K562 (cell line): ENCODE measurements around the gene CTDSP1. TPM values are rescaled to one million over a fixed set of nuclear protein-coding genes. Genes with fewer than 3 reads are reported as not detected.

ENCODE experiments used
- ATAC-seq: fragments of 200-7000 bp; cut with Tn5 transposase; 3 replicates; pipeline ENCODE4 v1.9.1; 2020; ENCODE audit warnings: moderate library complexity
- BruUV-seq: library from RNA; stranded (reverse); fragments of 400-500 nt; replicated peaks from 2 replicates; lab custom pipeline; 2021; lab: Mats Ljungman, UMichigan
- CTCF ChIA-PET: fragments of 300-600 bp; formaldehyde crosslinking; extraction: SDS; loops from one replicate; lab custom pipeline; 2021; ENCODE audit warnings: low intra/inter-chr PET ratio; lab: Yijun Ruan, JAX
- POLR2A ChIA-PET: fragments of 300-600, 350-650 bp; sonication (Branson Sonifier 250); formaldehyde crosslinking; extraction: SDS; loops from one replicate; lab custom pipeline; 2021; ENCODE audit warnings: antibody characterized with exemption, inconsistent platforms; lab: Yijun Ruan, JAX
- DNase-seq, 4 experiments: peaks; one replicate each; pipeline versions ENCODE4 v3.0.0 to v3.0.0-alpha.2; 2011 to 2018; ENCODE audit warnings: low spot score in 3 of 4, mixed read lengths in 3 of 4; ENCODE audit errors: extremely low read depth in 1 of 4
- FAIRE-seq: peaks from 2 replicates; lab custom pipeline; 2011; peaks lifted over from hg19 to GRCh38; lab: Jason Lieb, UNC
- H2AFZ ChIP-seq: 2 replicates; pipeline ENCODE4 v1.6.0; 2011; ENCODE audit warnings: low read depth, low read length, control low read depth, inconsistent platforms
- H3K27ac ChIP-seq: fragments of 200-600 bp; 3 replicates; pipeline ENCODE4 v1.8.0; 2011; ENCODE audit warnings: low read depth, mild to moderate bottlenecking, control low read depth, inconsistent platforms, low read length, moderate library complexity, mixed read lengths; ENCODE audit errors: extremely low read depth
- H3K27me3 ChIP-seq, 2 experiments: fragments of 300-600 bp in 1 of 2; 2 replicates in 1 of 2; 3 replicates in 1 of 2; pipeline versions ENCODE4 v1.6.0 to v1.8.0; 2011; ENCODE audit warnings: inconsistent platforms in 2 of 2, low read length in 2 of 2, mild to moderate bottlenecking in 1 of 2, mixed read lengths in 1 of 2, moderate library complexity in 1 of 2; ENCODE audit not compliant: control insufficient read depth in 2 of 2, insufficient read depth in 2 of 2
- H3K36me3 ChIP-seq: fragments of 300-600 bp; 3 replicates; pipeline ENCODE4 v1.8.0; 2011; ENCODE audit warnings: mild to moderate bottlenecking, low read length, inconsistent platforms; ENCODE audit not compliant: control insufficient read depth, insufficient read depth
- H3K4me1 ChIP-seq, 2 experiments: fragments of 200-600 bp in 1 of 2; replicated peaks in 1 of 2; 2 replicates in 1 of 2; 3 replicates in 1 of 2; pipeline versions ENCODE4 v1.5.1 to v1.8.0; 2011; ENCODE audit warnings: inconsistent platforms in 2 of 2, low read length in 2 of 2, mild to moderate bottlenecking in 1 of 2, mixed read lengths in 1 of 2, moderate library complexity in 1 of 2; ENCODE audit not compliant: control insufficient read depth in 2 of 2, insufficient read depth in 2 of 2
- H3K4me2 ChIP-seq: 2 replicates; pipeline ENCODE4 v1.6.1; 2011; ENCODE audit warnings: low read length, control low read depth, inconsistent platforms, mixed read lengths; ENCODE audit not compliant: insufficient read depth
- H3K4me3 ChIP-seq: fragments of 200-600 bp; sonication (generic), shearing (Covaris generic); 2 replicates; pipeline ENCODE4 v1.5.1; 2016; ENCODE audit warnings: control low read depth, inconsistent platforms
- H3K79me2 ChIP-seq: fragments of 200-600 bp; 3 replicates; pipeline ENCODE4 v1.8.0; 2011; ENCODE audit warnings: low read length, inconsistent platforms; ENCODE audit not compliant: control insufficient read depth, insufficient read depth
- H3K9ac ChIP-seq, 2 experiments: 2 replicates each; pipeline versions ENCODE4 v1.6.0 to v1.6.1; 2011; ENCODE audit warnings: low read depth in 2 of 2, low read length in 2 of 2, control low read depth in 1 of 2, inconsistent platforms in 1 of 2, mild to moderate bottlenecking in 1 of 2, mixed read lengths in 1 of 2; ENCODE audit not compliant: insufficient read depth in 1 of 2
- H3K9me1 ChIP-seq: one replicate; pipeline ENCODE4 v1.6.0; 2011; ENCODE audit warnings: inconsistent platforms, mild to moderate bottlenecking, low read length, moderate library complexity; ENCODE audit not compliant: control insufficient read depth, insufficient read depth
- H3K9me3 ChIP-seq: replicated peaks from 2 replicates; pipeline ENCODE4 v1.5.1; 2011; ENCODE audit warnings: low read depth, low read length, inconsistent platforms; ENCODE audit not compliant: control insufficient read depth, insufficient read depth
- H4K20me1 ChIP-seq: replicated peaks from 2 replicates; pipeline ENCODE4 v1.6.1; 2011; ENCODE audit warnings: low read length, inconsistent platforms, mixed read lengths; ENCODE audit not compliant: control insufficient read depth, insufficient read depth
- CCAR2 ChIP-seq: fragments of 200-400 bp; formaldehyde crosslinking; IDR thresholded peaks from 2 replicates; pipeline ENCODE4 v1.6.1; 2017; ENCODE audit warnings: mild to moderate bottlenecking, low read depth, low read length
- E2F6 ChIP-seq, 2 experiments: IDR thresholded peaks; 2 replicates each; pipeline ENCODE4 v1.6.1; 2011; ENCODE audit warnings: borderline replicate concordance in 1 of 2, control low read depth in 1 of 2, low read depth in 1 of 2, low read length in 1 of 2, mild to moderate bottlenecking in 1 of 2, mixed read lengths in 1 of 2, moderate library complexity in 1 of 2; ENCODE audit not compliant: insufficient read depth in 1 of 2, insufficient read length in 1 of 2, poor library complexity in 1 of 2, severe bottlenecking in 1 of 2; ENCODE audit errors: extremely low read depth in 1 of 2
- EP400 ChIP-seq: fragments of 450-650 bp; IDR thresholded peaks from 2 replicates; pipeline ENCODE4 v1.6.1; 2017; ENCODE audit warnings: antibody characterized with exemption, mild to moderate bottlenecking, moderate library complexity
- ETV6 ChIP-seq, 3 experiments: fragments of 150-350 bp in 1 of 3; sonication (generic) in 1 of 3; formaldehyde crosslinking in 1 of 3; IDR thresholded peaks; 2 replicates each; pipeline versions ENCODE4 v1.6.1 to v1.8.0; 2014 to 2022; ENCODE audit warnings: borderline replicate concordance in 2 of 3, low read depth in 2 of 3, antibody characterized with exemption in 1 of 3, low read length in 1 of 3, mild to moderate bottlenecking in 1 of 3, missing genetic modification reagents in 1 of 3
- NR3C1 ChIP-seq: sonication (generic); formaldehyde crosslinking; IDR thresholded peaks from 2 replicates; pipeline ENCODE4 v1.8.1; 2022; ENCODE audit warnings: missing genetic modification reagents
- PHF21A ChIP-seq: fragments of 450-650 bp; IDR thresholded peaks from 2 replicates; pipeline ENCODE4 v1.6.1; 2017; ENCODE audit warnings: low read depth, borderline replicate concordance
- SAFB ChIP-seq: fragments of 200-400 bp; formaldehyde crosslinking; IDR thresholded peaks from 2 replicates; pipeline ENCODE4 v1.6.1; 2017; ENCODE audit warnings: low read depth, low read length, borderline replicate concordance
- SMAD4 ChIP-seq: fragments of 250-450 bp; sonication (Bioruptor Pico); conservative IDR thresholded peaks from 2 replicates; pipeline ENCODE4 v1.8.0; 2021; ENCODE audit warnings: inconsistent platforms, mild to moderate bottlenecking, moderate library complexity
- TOE1 ChIP-seq, 2 experiments: fragments of 450-650 bp in 1 of 2; sonication (generic) in 1 of 2; formaldehyde crosslinking in 1 of 2; IDR thresholded peaks; 2 replicates each; pipeline versions ENCODE4 v1.7.1 to v1.8.0; 2016 to 2022; ENCODE audit warnings: borderline replicate concordance in 2 of 2, mild to moderate bottlenecking in 2 of 2, antibody characterized with exemption in 1 of 2, inconsistent platforms in 1 of 2, low read depth in 1 of 2, missing genetic modification reagents in 1 of 2, moderate library complexity in 1 of 2
- ZNF263 ChIP-seq: sonication (generic); formaldehyde crosslinking; IDR thresholded peaks from 2 replicates; pipeline ENCODE4 v1.8.0; 2022; ENCODE audit warnings: mild to moderate bottlenecking, missing genetic modification reagents, borderline replicate concordance
- ZNF79 ChIP-seq: fragments of 250-450 bp; sonication (Bioruptor Pico); IDR thresholded peaks from 2 replicates; pipeline ENCODE4 v1.4.0; 2020; ENCODE audit warnings: low read depth, mild to moderate bottlenecking, moderate library complexity
- WGBS: fragments of 100-300 bp; shearing (Covaris generic); methylation state at CpG from one replicate; pipeline ENCODE4 v1.1.6; 2016; ENCODE audit warnings: low coverage, mixed read lengths; ENCODE audit not compliant: insufficient coverage; ENCODE audit errors: missing lambda C conversion rate; 5-methylcytosine and 5-hydroxymethylcytosine counted together
- in situ Hi-C: fragments of 300-500 bp; cut with MboI; formaldehyde crosslinking; loops from 4 replicates; pipeline ENCODE4 v1.15.0; 2018; ENCODE audit warnings: inconsistent platforms, mixed read lengths
- intact Hi-C: fragments of 100-400 bp; cut with micrococcal nuclease; formaldehyde crosslinking; loops from 2 replicates; pipeline ENCODE4 v1.14.2; 2022
- polyA plus RNA-seq, 8 experiments: library from polyadenylated mRNA; depleted of rRNA in 4 of 8; stranded (reverse) in 5 of 8; unstranded in 3 of 8; fragments of >200 nt; fragmentation: Nextera tagmentation in 2 of 8; fragmentation: Illumina TruSeq in 1 of 8; extraction: Ambion mirVana in 2 of 8; extraction: Trizol in 1 of 8; gene quantifications; 2 replicates each; pipeline versions ENCODE4 v1.2.1 to v1.2.3, GENCODE V29; 2011 to 2014; ENCODE audit warnings: inconsistent platforms in 1 of 8, missing spikeins in 1 of 8
- total RNA-seq, 7 experiments: library from RNA; depleted of rRNA in 6 of 7; stranded (reverse); fragments of >200 nt in 6 of 7; fragmentation: Illumina TruSeq in 2 of 7; extraction: Trizol in 2 of 7; gene quantifications; 2 replicates each; pipeline versions ENCODE4 v1.2.1 to v1.2.3, GENCODE V29; 2011 to 2021; ENCODE audit warnings: low replicate concordance in 1 of 7

Gene CTDSP1
- total and polyA plus RNA-seq, 9 of the 15 experiments (the other 6 are each of a cell fraction or from before 2014, with no cell fraction given) = 2.4 to 74.8 (median 45.8) TPM

- DNase-seq (no peak), ATAC-seq (no peak), FAIRE-seq (no peak)
- intact Hi-C loops (no loop called here), in situ Hi-C loops (no loop called here)
- Histone ChIP-seq H3K9me3 (no peaks in the 10 kb centered on the region), H3K27ac (no peak overlapping the region; the same call in 2 of the 3 replicates), H3K36me3 (no peaks in the 10 kb centered on the region), H3K4me1 (peaks cover 16 to 38% of the 10 kb centered on the region in 2 experiments), H3K4me3 (no peak overlapping the region), H4K20me1 (no peaks in the 10 kb centered on the region), H3K4me2 (no peak overlapping the region), H2AFZ (peak overlapping the region; percentile 70), H3K79me2 (peaks cover 9% of the 10 kb centered on the region), H3K9me1 (no peaks in the 10 kb centered on the region), H3K9ac (peak overlapping the region in 1 of 2 experiments; percentile 68; a peak in 1 of 4 replicates), H3K27me3 (no peaks in the 10 kb centered on the region)
- BruUV-seq = no TSS peak
- ChIA-PET POLR2A (interaction anchor here (0.6 kb wide), 1 partner anchor 218 kb away, joined by 3 read pairs; the partner anchor contains the start of gene PLCD4), CTCF (no interaction called here)
- TF ChIP-seq CCAR2 = no peak
- TF ChIP-seq ZNF79 = no peak
- no peak for TF ChIP-seq ETV6 (IDR thresholded peaks at IDR 0.05; ENCODE audit: borderline replicate concordance in 1 of 2, low read depth in 2 of 2, low read length in 1 of 2)
- TF ChIP-seq ETV6 (CRISPR knock-in tag; IDR thresholded peaks at IDR 0.05; ENCODE audit: borderline replicate concordance) = no peak
- TF ChIP-seq E2F6 (IDR thresholded peaks at IDR 0.05; ENCODE audit: borderline replicate concordance in 1 of 2, extremely low read depth in 1 of 2, insufficient read depth in 1 of 2, insufficient read length in 1 of 2, low read depth in 1 of 2, low read length in 1 of 2, poor library complexity in 1 of 2, severe bottlenecking in 1 of 2) = no peak
- no peak for TF ChIP-seq EP400
- TF ChIP-seq PHF21A = no peak
- no peak for TF ChIP-seq NR3C1 (CRISPR knock-in tag)
- TF ChIP-seq SAFB = no peak
- TF ChIP-seq SMAD4 (CRISPR knock-in tag) = no peak
- TF ChIP-seq ZNF263 (CRISPR knock-in tag) = no peak
- TF ChIP-seq TOE1 (IDR thresholded peaks at IDR 0.05; ENCODE audit: borderline replicate concordance) = no peak
- TF ChIP-seq TOE1 (CRISPR knock-in tag; IDR thresholded peaks at IDR 0.05; ENCODE audit: borderline replicate concordance, low read depth) = no peak
- 63% methylated on average over 9 of the region's 17 CpGs for WGBS
Measured at GRCh38 chr2:218389333-218390150, 10.1 kb upstream of the CTDSP1 start.
